Vagina (tissue), 1 donor: Measurements from ENCODE around the gene C3orf22. TPM values are rescaled to one million over a fixed set of nuclear protein-coding genes. Genes with fewer than 3 reads are reported as not detected.

Experiments used
- small RNA-seq: library from RNA; depleted of rRNA; stranded (forward); fragments of <200 nt; gene quantifications from one replicate; pipeline ENCODE3, GENCODE V24; 2016
- total RNA-seq: library from RNA; depleted of rRNA; stranded (reverse); fragments of >200 nt; gene quantifications from one replicate; pipeline ENCODE4 v1.2.3, GENCODE V29; 2016

C3orf22 gene
- total RNA-seq, 1 donor from 2014 or later, result not detected

Small RNAs within 50 kb of the gene (small RNA-seq; reads per million reads assigned to genes)
- gene RNA5SP138, result not detected

Other genes starting within 250 kb of the C3orf22 start
- 25.3 TPM for gene KLF15, start 201.5 kb downstream of the C3orf22 start, total RNA-seq
- not detected for gene CFAP100, start 164.0 kb downstream of the C3orf22 start, total RNA-seq
- gene ZXDC, start 83.0 kb downstream of the C3orf22 start, total RNA-seq, result 36.8 TPM
- gene UROC1, start 41.2 kb downstream of the C3orf22 start, total RNA-seq, result not detected
- 4.2 TPM for gene CHST13, start 34.8 kb downstream of the C3orf22 start, total RNA-seq
- 7.1 TPM for gene TXNRD3, start 96.2 kb upstream of the C3orf22 start, total RNA-seq
- 12.8 TPM for gene CHCHD6, start 145.3 kb upstream of the C3orf22 start, total RNA-seq